ENCODE data around the gene H19.

Gene H19

GRCh38 chr11:2002042-2002776 is 4.6 kb upstream of the H19 start:
- H3K4me3 ChIP-seq (ENCODE audit: low read length), result no peak overlapping the region

GRCh38 chr11:1998861-1999260 is 1.2 kb upstream of the H19 start:
- H3K36me3 ChIP-seq (ENCODE audit: insufficient read depth, low read length), result no peaks in the 10 kb centered on the region
- H3K9ac ChIP-seq (ENCODE audit: low read depth, low read length), result no peak overlapping the region
- no peaks in the 10 kb centered on the region for H3K4me1 ChIP-seq (ENCODE audit: control insufficient read depth, insufficient read depth, low read length)
- no peak overlapping the region for H3K4me2 ChIP-seq (ENCODE audit: low read length)
- H3K9me3 ChIP-seq (replicated peaks; ENCODE audit: low read length), result no peaks in the 10 kb centered on the region
- no peaks in the 10 kb centered on the region for H3K27me3 ChIP-seq (ENCODE audit: control insufficient read depth, insufficient read depth, low read length)
- H3K4me3 ChIP-seq (ENCODE audit: low read length), result no peak overlapping the region

More at GRCh38 chr11:2002042-2002776, 4.6 kb upstream of the H19 start:
- H3K27me3 ChIP-seq (ENCODE audit: control insufficient read depth, insufficient read depth, low read length), result no peaks in the 10 kb centered on the region
- no peaks in the 10 kb centered on the region for H3K36me3 ChIP-seq (ENCODE audit: insufficient read depth, low read length)
- no peaks in the 10 kb centered on the region for H3K9me3 ChIP-seq (replicated peaks; ENCODE audit: low read length)
- H3K4me2 ChIP-seq (ENCODE audit: low read length), result no peak overlapping the region
- no peak overlapping the region for H3K9ac ChIP-seq (ENCODE audit: low read depth, low read length)
- no peaks in the 10 kb centered on the region for H3K4me1 ChIP-seq (ENCODE audit: control insufficient read depth, insufficient read depth, low read length)

DNA sequence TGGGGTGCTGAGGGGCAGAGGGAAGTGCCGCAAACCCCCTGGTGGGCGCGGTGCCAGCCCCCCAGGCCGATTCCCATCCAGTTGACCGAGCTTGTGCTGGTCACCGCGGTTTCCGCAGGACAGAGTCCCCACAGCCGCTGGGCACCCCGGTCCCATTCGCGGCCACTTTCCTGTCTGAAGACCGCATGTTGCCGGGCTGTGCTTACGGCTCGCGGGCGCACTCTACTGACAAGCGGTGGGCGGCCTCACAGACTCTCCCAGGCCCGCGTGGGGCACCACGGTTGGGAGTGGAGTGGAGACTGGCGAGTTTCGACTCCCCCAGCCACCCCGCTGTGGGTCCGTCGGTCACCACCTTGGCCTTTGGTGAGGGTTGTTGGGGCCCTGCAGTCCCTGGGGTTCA is 648 bp upstream of the H19 start:
- no peaks in the 10 kb centered on the region for H3K4me1 ChIP-seq (ENCODE audit: control insufficient read depth, insufficient read depth, low read length)
- H3K4me2 ChIP-seq (ENCODE audit: low read length), result no peak overlapping the region
- no peak overlapping the region for H3K9ac ChIP-seq (ENCODE audit: low read depth, low read length)
- no peaks in the 10 kb centered on the region for H3K27me3 ChIP-seq (ENCODE audit: control insufficient read depth, insufficient read depth, low read length)
- no peaks in the 10 kb centered on the region for H3K9me3 ChIP-seq (replicated peaks; ENCODE audit: low read length)
- H3K36me3 ChIP-seq (ENCODE audit: insufficient read depth, low read length), result no peaks in the 10 kb centered on the region
- H3K4me3 ChIP-seq (ENCODE audit: low read length), result no peak overlapping the region

GRCh38 chr11:1994121-1994520 is 3.5 kb downstream of the H19 start:
- Histone ChIP-seq H3K27me3 (ENCODE audit: control insufficient read depth, insufficient read depth, low read length) (no peaks in the 10 kb centered on the region), H3K4me2 (ENCODE audit: low read length) (no peak overlapping the region), H3K9ac (ENCODE audit: low read depth, low read length) (no peak overlapping the region), H3K4me1 (ENCODE audit: control insufficient read depth, insufficient read depth, low read length) (no peaks in the 10 kb centered on the region), H3K4me3 (ENCODE audit: low read length) (no peak overlapping the region), H3K9me3 (replicated peaks; ENCODE audit: low read length) (no peaks in the 10 kb centered on the region), H3K36me3 (ENCODE audit: insufficient read depth, low read length) (no peaks in the 10 kb centered on the region)

DNA sequence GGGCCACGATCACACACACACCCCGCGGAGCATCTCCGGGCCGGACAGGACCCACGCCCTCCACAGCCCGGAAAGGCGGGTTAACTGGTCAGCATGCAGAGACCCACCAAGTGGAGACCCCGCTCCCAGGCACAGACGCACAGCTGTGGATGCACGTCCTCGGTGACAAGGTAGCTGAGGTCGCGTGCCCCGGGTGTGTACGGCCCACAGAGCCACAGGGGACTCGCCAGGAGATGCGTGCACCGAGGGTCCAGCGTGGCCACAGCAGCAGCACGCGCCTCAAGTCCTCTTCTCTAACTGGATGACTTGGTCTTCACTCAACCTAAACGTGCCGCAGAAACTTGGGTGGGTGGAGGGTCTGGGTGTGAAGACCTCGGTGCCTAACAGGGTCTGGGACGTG is 5.5 kb downstream of the H19 start:
- Histone ChIP-seq H3K9ac (ENCODE audit: low read depth, low read length) (no peak overlapping the region), H3K9me3 (replicated peaks; ENCODE audit: low read length) (no peaks in the 10 kb centered on the region), H3K4me2 (ENCODE audit: low read length) (no peak overlapping the region), H3K27me3 (ENCODE audit: control insufficient read depth, insufficient read depth, low read length) (no peaks in the 10 kb centered on the region), H3K4me3 (ENCODE audit: low read length) (no peak overlapping the region), H3K4me1 (ENCODE audit: control insufficient read depth, insufficient read depth, low read length) (no peaks in the 10 kb centered on the region), H3K36me3 (ENCODE audit: insufficient read depth, low read length) (no peaks in the 10 kb centered on the region)

DNA sequence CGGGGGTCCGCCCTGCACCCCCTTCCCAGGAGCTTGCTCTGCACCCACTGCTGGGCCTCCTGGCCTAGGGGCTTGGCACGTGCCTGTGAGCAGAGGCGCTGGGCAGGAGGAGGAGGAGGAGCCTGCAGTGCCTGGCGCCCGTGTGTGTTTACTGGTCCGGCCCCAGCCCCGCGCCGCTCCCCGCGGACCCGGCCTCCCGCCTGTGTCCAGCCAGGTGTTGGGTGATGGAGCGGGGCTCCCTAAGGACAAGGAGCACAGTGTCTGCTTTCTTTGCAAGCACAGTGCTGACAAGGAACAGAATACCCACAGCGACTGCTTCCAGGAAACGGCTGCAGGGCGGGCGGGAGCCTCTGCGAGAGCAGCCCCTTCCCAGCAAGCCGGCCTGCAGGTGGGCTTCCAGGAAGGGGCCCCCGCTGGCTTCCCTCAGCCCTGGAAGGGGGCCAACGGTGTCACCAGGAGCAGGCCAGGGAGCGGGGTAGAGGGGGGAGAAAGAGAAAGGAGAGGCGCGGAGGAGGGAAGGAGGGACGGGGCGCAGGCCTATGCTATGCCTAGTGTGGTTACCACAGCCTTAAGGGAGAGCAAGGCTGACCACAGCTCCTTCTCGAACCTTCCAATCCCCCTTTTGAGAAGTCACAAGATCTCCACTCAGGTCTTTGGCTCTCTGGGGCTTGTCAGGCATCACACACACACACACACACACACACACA is 6.6 kb downstream of the H19 start:
- Histone ChIP-seq H3K9ac (ENCODE audit: low read depth, low read length) (no peak overlapping the region), H3K4me1 (ENCODE audit: control insufficient read depth, insufficient read depth, low read length) (no peaks in the 10 kb centered on the region), H3K9me3 (replicated peaks; ENCODE audit: low read length) (no peaks in the 10 kb centered on the region), H3K36me3 (ENCODE audit: insufficient read depth, low read length) (no peaks in the 10 kb centered on the region), H3K27me3 (ENCODE audit: control insufficient read depth, insufficient read depth, low read length) (no peaks in the 10 kb centered on the region), H3K4me3 (ENCODE audit: low read length) (no peak overlapping the region), H3K4me2 (ENCODE audit: low read length) (no peak overlapping the region)

- Histone ChIP-seq H3K4me1 (ENCODE audit: control insufficient read depth, insufficient read depth, low read length) (no peaks in the 10 kb centered on the region), H3K27me3 (ENCODE audit: control insufficient read depth, insufficient read depth, low read length) (no peaks in the 10 kb centered on the region), H3K36me3 (ENCODE audit: insufficient read depth, low read length) (no peaks in the 10 kb centered on the region), H3K4me2 (ENCODE audit: low read length) (no peak overlapping the region), H3K9me3 (replicated peaks; ENCODE audit: low read length) (no peaks in the 10 kb centered on the region), H3K9ac (ENCODE audit: low read depth, low read length) (no peak overlapping the region), H3K4me3 (ENCODE audit: low read length) (no peak overlapping the region)
Observed at GRCh38 chr11:1989953-1990352, 7.7 kb downstream of the H19 start.

GRCh38 chr11:1988667-1989317 is 8.8 kb downstream of the H19 start:
- Histone ChIP-seq H3K27me3 (ENCODE audit: control insufficient read depth, insufficient read depth, low read length) (no peaks in the 10 kb centered on the region), H3K36me3 (ENCODE audit: insufficient read depth, low read length) (no peaks in the 10 kb centered on the region), H3K9ac (ENCODE audit: low read depth, low read length) (no peak overlapping the region), H3K4me3 (ENCODE audit: low read length) (no peak overlapping the region), H3K4me1 (ENCODE audit: control insufficient read depth, insufficient read depth, low read length) (no peaks in the 10 kb centered on the region), H3K4me2 (ENCODE audit: low read length) (no peak overlapping the region), H3K9me3 (replicated peaks; ENCODE audit: low read length) (no peaks in the 10 kb centered on the region)

- Histone ChIP-seq H3K4me1 (ENCODE audit: control insufficient read depth, insufficient read depth, low read length) (no peaks in the 10 kb centered on the region), H3K4me2 (ENCODE audit: low read length) (no peak overlapping the region), H3K4me3 (ENCODE audit: low read length) (no peak overlapping the region), H3K27me3 (ENCODE audit: control insufficient read depth, insufficient read depth, low read length) (no peaks in the 10 kb centered on the region), H3K36me3 (ENCODE audit: insufficient read depth, low read length) (no peaks in the 10 kb centered on the region), H3K9me3 (replicated peaks; ENCODE audit: low read length) (no peaks in the 10 kb centered on the region), H3K9ac (ENCODE audit: low read depth, low read length) (no peak overlapping the region)
Observed at GRCh38 chr11:1988174-1988573, 9.5 kb downstream of the H19 start.

GRCh38 chr11:1987024-1987423 is 10.6 kb downstream of the H19 start:
- Histone ChIP-seq H3K4me2 (ENCODE audit: low read length) (no peak overlapping the region), H3K9ac (ENCODE audit: low read depth, low read length) (no peak overlapping the region), H3K4me1 (ENCODE audit: control insufficient read depth, insufficient read depth, low read length) (no peaks in the 10 kb centered on the region), H3K9me3 (replicated peaks; ENCODE audit: low read length) (no peaks in the 10 kb centered on the region), H3K4me3 (ENCODE audit: low read length) (no peak overlapping the region), H3K27me3 (ENCODE audit: control insufficient read depth, insufficient read depth, low read length) (no peaks in the 10 kb centered on the region), H3K36me3 (ENCODE audit: insufficient read depth, low read length) (no peaks in the 10 kb centered on the region)

DNA sequence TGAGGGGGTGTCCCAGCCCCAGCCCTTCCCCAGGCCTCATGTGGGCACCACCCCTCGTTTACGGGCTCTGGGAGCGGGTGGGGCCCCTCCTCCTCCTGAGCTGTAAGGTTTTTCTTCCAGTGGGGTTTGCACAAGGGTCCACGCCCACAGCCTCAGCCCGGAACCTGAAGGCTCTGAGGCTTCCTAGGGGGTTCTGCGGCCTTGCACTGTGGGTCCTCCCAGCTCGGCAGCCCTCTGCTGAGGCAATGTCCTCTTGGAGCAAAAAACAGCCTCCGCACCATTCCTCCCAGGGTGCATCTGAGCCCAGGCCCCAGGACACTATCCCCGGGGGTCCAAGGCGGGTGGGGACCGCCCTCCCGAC is 14.1 kb downstream of the H19 start:
- Histone ChIP-seq H3K27me3 (ENCODE audit: control insufficient read depth, insufficient read depth, low read length) (no peaks in the 10 kb centered on the region), H3K9ac (ENCODE audit: low read depth, low read length) (no peak overlapping the region)

More for the DNA sequence above, 14.1 kb downstream of the H19 start:
- Histone ChIP-seq H3K4me3 (ENCODE audit: low read length) (no peak overlapping the region), H3K4me1 (ENCODE audit: control insufficient read depth, insufficient read depth, low read length) (no peaks in the 10 kb centered on the region), H3K4me2 (ENCODE audit: low read length) (no peak overlapping the region), H3K36me3 (ENCODE audit: insufficient read depth, low read length) (no peaks in the 10 kb centered on the region), H3K9me3 (replicated peaks; ENCODE audit: low read length) (no peaks in the 10 kb centered on the region)
